ENCODE data around the gene FBXL17.

The FBXL17 gene

DNA sequence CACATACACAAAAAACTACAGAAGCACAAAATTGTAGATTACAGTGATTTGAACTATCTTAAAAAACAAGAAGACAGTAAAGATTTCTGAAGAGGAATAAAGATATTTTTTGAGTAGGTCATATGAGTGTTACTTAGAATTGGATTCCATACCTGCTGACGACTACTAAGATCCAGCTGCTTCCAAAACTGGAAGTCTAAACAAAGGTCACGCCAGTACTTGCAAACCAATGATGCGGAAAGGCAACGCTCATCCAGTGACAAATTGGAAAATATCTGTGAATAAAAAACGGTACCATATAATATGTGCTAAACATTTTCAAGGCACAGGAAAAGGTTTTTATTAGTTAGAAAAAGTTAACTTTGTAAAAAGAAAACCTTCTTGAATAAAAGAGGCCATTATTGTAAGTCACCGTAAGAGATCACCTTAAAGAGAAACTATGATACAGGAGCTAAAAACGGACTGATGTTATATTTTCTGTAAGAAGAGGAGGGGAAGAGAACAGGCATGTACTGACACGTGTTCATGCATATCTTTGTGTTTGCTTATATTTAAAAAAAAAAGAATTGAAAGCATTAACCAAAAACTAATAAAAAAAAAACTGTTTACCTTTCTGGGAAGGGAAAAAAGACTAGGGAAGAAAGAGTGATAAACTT lies 14.1 kb downstream of the FBXL17 start:
- H2AFZ ChIP-seq (ENCODE audit: low read depth, low read length) = no peak overlapping the region
- ATAC-seq (ENCODE audit: insufficient read depth, low read depth) (no peak), DNase-seq (no peak)
- no peaks in the 10 kb centered on the region for H3K9me3 ChIP-seq (ENCODE audit: insufficient read depth, low read length, severe bottlenecking)
- no peaks in the 10 kb centered on the region for H3K4me1 ChIP-seq (ENCODE audit: insufficient read depth, low read length)
- peaks cover 3% of the 10 kb centered on the region; the same call in 1 of the 2 replicates for H3K36me3 ChIP-seq (ENCODE audit: insufficient read depth, low read length)
- H4K20me1 ChIP-seq (ENCODE audit: insufficient read depth, low read length) = no peaks in the 10 kb centered on the region
- H3K27ac ChIP-seq (ENCODE audit: low read length) = no peak overlapping the region
- TF ChIP-seq, protein P1, sequence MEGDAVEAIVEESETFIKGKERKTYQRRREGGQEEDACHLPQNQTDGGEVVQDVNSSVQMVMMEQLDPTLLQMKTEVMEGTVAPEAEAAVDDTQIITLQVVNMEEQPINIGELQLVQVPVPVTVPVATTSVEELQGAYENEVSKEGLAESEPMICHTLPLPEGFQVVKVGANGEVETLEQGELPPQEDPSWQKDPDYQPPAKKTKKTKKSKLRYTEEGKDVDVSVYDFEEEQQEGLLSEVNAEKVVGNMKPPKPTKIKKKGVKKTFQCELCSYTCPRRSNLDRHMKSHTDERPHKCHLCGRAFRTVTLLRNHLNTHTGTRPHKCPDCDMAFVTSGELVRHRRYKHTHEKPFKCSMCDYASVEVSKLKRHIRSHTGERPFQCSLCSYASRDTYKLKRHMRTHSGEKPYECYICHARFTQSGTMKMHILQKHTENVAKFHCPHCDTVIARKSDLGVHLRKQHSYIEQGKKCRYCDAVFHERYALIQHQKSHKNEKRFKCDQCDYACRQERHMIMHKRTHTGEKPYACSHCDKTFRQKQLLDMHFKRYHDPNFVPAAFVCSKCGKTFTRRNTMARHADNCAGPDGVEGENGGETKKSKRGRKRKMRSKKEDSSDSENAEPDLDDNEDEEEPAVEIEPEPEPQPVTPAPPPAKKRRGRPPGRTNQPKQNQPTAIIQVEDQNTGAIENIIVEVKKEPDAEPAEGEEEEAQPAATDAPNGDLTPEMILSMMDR (IDR thresholded peaks at IDR 0.05; ENCODE audit: borderline replicate concordance, extremely low read depth, low read length, poor library complexity, severe bottlenecking) = no peak
- TF ChIP-seq EZH2 (IDR thresholded peaks at IDR 0.05; ENCODE audit: borderline replicate concordance, low read depth, low read length, severe bottlenecking) = no peak
- H3K4me2 ChIP-seq (ENCODE audit: insufficient read depth, low read length) = no peak overlapping the region
- H3K9ac ChIP-seq (ENCODE audit: low read depth, low read length) = no peak overlapping the region
- H3K4me3 ChIP-seq (ENCODE audit: low read depth in 1 of 2, low read length in 2 of 2) = no peak overlapping the region
- H3K27me3 ChIP-seq (ENCODE audit: insufficient read depth, low read length, poor library complexity) = no peaks in the 10 kb centered on the region
- peaks cover 9% of the 10 kb centered on the region; the same call in 1 of the 2 replicates for H3K79me2 ChIP-seq (ENCODE audit: insufficient read depth, low read length)

DNA sequence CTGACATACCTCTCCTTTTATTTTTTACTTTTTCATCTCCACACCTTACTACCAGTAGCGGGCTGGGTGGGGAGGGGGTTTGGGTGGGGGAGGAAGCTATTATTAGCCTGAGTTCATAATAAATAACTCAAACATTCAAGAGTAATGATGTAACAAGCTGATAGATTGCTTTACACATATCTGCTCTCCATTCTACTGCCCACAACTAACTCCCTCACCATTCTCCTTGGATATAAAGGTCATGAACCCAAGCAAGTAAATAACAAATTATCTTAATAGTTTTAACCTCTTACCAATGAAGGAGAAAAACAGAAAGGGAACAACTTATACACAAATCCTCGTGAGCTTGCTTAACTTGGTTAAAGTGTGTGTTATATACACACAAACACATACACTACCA lies 15.4 kb downstream of the FBXL17 start:
- ATAC-seq (ENCODE audit: insufficient read depth, low read depth) (no peak), DNase-seq (no peak)
- Histone ChIP-seq H3K4me1 (ENCODE audit: insufficient read depth, low read length) (no peaks in the 10 kb centered on the region), H3K4me3 (ENCODE audit: low read depth in 1 of 2, low read length in 2 of 2) (no peak overlapping the region), H3K9me3 (ENCODE audit: insufficient read depth, low read length, severe bottlenecking) (no peaks in the 10 kb centered on the region), H2AFZ (ENCODE audit: low read depth, low read length) (no peak overlapping the region), H3K36me3 (ENCODE audit: insufficient read depth, low read length) (peaks cover 3% of the 10 kb centered on the region; the same call in 1 of the 2 replicates), H3K9ac (ENCODE audit: low read depth, low read length) (no peak overlapping the region), H3K4me2 (ENCODE audit: insufficient read depth, low read length) (no peak overlapping the region), H3K27me3 (ENCODE audit: insufficient read depth, low read length, poor library complexity) (no peaks in the 10 kb centered on the region), H3K79me2 (ENCODE audit: insufficient read depth, low read length) (peaks cover 9% of the 10 kb centered on the region; the same call in 1 of the 2 replicates), H4K20me1 (ENCODE audit: insufficient read depth, low read length) (no peaks in the 10 kb centered on the region), H3K27ac (ENCODE audit: low read length) (no peak overlapping the region)
- no peak for TF ChIP-seq EZH2 (IDR thresholded peaks at IDR 0.05; ENCODE audit: borderline replicate concordance, low read depth, low read length, severe bottlenecking)
- TF ChIP-seq, protein P1 (IDR thresholded peaks at IDR 0.05; ENCODE audit: borderline replicate concordance, extremely low read depth, low read length, poor library complexity, severe bottlenecking) = no peak

DNA sequence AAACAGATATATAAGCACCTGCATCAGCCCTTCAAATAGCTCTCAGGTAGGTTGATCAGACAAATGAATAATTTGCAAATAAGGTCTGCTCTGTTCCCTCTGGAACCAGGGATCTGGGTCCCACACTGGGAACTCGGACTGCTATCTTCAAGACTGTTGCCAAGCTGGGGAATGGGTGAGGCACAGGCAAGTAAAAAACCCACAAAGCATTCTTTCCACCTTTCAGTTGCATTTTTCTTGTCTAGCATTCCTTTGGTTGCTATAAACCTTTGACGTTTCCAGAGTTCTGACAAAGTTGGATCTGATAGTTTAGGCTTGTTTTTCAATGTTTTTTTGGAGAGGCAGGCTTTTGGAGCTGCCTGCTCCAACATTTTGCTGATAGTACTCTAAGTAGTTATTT lies 20.1 kb downstream of the FBXL17 start:
- ATAC-seq (ENCODE audit: insufficient read depth, low read depth) (no peak), DNase-seq (no peak)
- Histone ChIP-seq H3K4me1 (ENCODE audit: insufficient read depth, low read length) (no peaks in the 10 kb centered on the region), H3K27me3 (ENCODE audit: insufficient read depth, low read length, poor library complexity) (no peaks in the 10 kb centered on the region), H3K4me3 (ENCODE audit: low read depth in 1 of 2, low read length in 2 of 2) (no peak overlapping the region), H4K20me1 (ENCODE audit: insufficient read depth, low read length) (no peaks in the 10 kb centered on the region), H2AFZ (ENCODE audit: low read depth, low read length) (no peak overlapping the region), H3K9me3 (ENCODE audit: insufficient read depth, low read length, severe bottlenecking) (no peaks in the 10 kb centered on the region), H3K36me3 (ENCODE audit: insufficient read depth, low read length) (peaks cover 3% of the 10 kb centered on the region; the same call in 1 of the 2 replicates), H3K9ac (ENCODE audit: low read depth, low read length) (no peak overlapping the region), H3K4me2 (ENCODE audit: insufficient read depth, low read length) (no peak overlapping the region), H3K79me2 (ENCODE audit: insufficient read depth, low read length) (no peaks in the 10 kb centered on the region), H3K27ac (ENCODE audit: low read length) (no peak overlapping the region)
- TF ChIP-seq, protein P1 (IDR thresholded peaks at IDR 0.05; ENCODE audit: borderline replicate concordance, extremely low read depth, low read length, poor library complexity, severe bottlenecking) = no peak
- TF ChIP-seq EZH2 (IDR thresholded peaks at IDR 0.05; ENCODE audit: borderline replicate concordance, low read depth, low read length, severe bottlenecking) = no peak

Data from DND-41 (cell line).